ENCODE data around the gene LAMA4. TPM values are rescaled to one million over a fixed set of nuclear protein-coding genes. Genes with fewer than 3 reads are reported as not detected.

The LAMA4 gene
- total RNA-seq, 1 donor from 2014 or later = 102 TPM

DNA sequence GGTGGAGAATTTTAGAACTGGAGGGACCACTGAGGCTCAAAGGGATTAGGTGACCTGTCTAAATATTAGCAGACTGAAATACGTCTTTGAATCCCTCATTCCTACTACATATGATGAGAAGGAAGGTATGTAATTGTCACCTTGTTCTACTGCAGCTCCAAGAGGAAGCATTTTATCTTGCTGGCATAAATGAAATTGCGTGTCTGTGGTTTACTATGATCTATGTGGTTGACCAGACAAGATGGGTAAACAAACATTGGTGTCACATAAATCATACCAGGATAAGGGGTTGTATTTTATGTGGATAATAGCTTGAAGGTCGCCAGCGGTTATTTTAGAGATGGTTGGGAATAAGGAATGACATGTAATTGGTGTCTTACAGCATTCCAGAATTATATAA, 78.2 kb downstream of the LAMA4 start:
- H3K27ac Mint-ChIP-seq (ENCODE audit: unreplicated experiment) = no peak overlapping the region
- H3K4me3 Mint-ChIP-seq (ENCODE audit: unreplicated experiment) = no peak overlapping the region
- no peak for DNase-seq (ENCODE audit: low spot score)
- peaks cover 21% of the 10 kb centered on the region for H3K36me3 Mint-ChIP-seq (ENCODE audit: low read depth)
- TF ChIP-seq, protein P1, sequence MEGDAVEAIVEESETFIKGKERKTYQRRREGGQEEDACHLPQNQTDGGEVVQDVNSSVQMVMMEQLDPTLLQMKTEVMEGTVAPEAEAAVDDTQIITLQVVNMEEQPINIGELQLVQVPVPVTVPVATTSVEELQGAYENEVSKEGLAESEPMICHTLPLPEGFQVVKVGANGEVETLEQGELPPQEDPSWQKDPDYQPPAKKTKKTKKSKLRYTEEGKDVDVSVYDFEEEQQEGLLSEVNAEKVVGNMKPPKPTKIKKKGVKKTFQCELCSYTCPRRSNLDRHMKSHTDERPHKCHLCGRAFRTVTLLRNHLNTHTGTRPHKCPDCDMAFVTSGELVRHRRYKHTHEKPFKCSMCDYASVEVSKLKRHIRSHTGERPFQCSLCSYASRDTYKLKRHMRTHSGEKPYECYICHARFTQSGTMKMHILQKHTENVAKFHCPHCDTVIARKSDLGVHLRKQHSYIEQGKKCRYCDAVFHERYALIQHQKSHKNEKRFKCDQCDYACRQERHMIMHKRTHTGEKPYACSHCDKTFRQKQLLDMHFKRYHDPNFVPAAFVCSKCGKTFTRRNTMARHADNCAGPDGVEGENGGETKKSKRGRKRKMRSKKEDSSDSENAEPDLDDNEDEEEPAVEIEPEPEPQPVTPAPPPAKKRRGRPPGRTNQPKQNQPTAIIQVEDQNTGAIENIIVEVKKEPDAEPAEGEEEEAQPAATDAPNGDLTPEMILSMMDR (IDR thresholded peaks at IDR 0.05) = no peak
- no peaks in the 10 kb centered on the region for H3K4me1 Mint-ChIP-seq (ENCODE audit: low read depth)
- no peaks in the 10 kb centered on the region for H3K27me3 Mint-ChIP-seq (ENCODE audit: low read depth)
- H3K9me3 Mint-ChIP-seq (ENCODE audit: low read depth) = no peaks in the 10 kb centered on the region

- peaks cover 33% of the 10 kb centered on the region for H3K36me3 Mint-ChIP-seq (ENCODE audit: low read depth)
- H3K4me3 Mint-ChIP-seq (ENCODE audit: unreplicated experiment) = no peak overlapping the region
- no peak overlapping the region for H3K27ac Mint-ChIP-seq (ENCODE audit: unreplicated experiment)
- H3K4me1 Mint-ChIP-seq (ENCODE audit: low read depth) = no peaks in the 10 kb centered on the region
- no peaks in the 10 kb centered on the region for H3K27me3 Mint-ChIP-seq (ENCODE audit: low read depth)
- no peaks in the 10 kb centered on the region for H3K9me3 Mint-ChIP-seq (ENCODE audit: low read depth)
- TF ChIP-seq, protein P1 (IDR thresholded peaks at IDR 0.05) = no peak
- DNase-seq (ENCODE audit: low spot score) = no peak
Observed at GRCh38 chr6:112173221-112173804, 81.1 kb downstream of the LAMA4 start.

GRCh38 chr6:112172540-112172939, 81.8 kb downstream of the LAMA4 start:
- Mint-ChIP-seq H3K4me3 (ENCODE audit: unreplicated experiment) (no peak overlapping the region), H3K27ac (ENCODE audit: unreplicated experiment) (no peak overlapping the region), H3K4me1 (ENCODE audit: low read depth) (no peaks in the 10 kb centered on the region), H3K27me3 (ENCODE audit: low read depth) (no peaks in the 10 kb centered on the region), H3K36me3 (ENCODE audit: low read depth) (peaks cover 33% of the 10 kb centered on the region), H3K9me3 (ENCODE audit: low read depth) (no peaks in the 10 kb centered on the region)
- no peak for DNase-seq (ENCODE audit: low spot score)
- TF ChIP-seq, protein P1 (IDR thresholded peaks at IDR 0.05) = no peak

GRCh38 chr6:112169541-112169940, 84.8 kb downstream of the LAMA4 start:
- Mint-ChIP-seq H3K36me3 (ENCODE audit: low read depth) (peaks cover 37% of the 10 kb centered on the region), H3K9me3 (ENCODE audit: low read depth) (no peaks in the 10 kb centered on the region), H3K27me3 (ENCODE audit: low read depth) (no peaks in the 10 kb centered on the region), H3K4me1 (ENCODE audit: low read depth) (no peaks in the 10 kb centered on the region), H3K27ac (ENCODE audit: unreplicated experiment) (no peak overlapping the region), H3K4me3 (ENCODE audit: unreplicated experiment) (no peak overlapping the region)
- no peak for DNase-seq (ENCODE audit: low spot score)
- TF ChIP-seq, protein P1 (IDR thresholded peaks at IDR 0.05) = no peak

DNA sequence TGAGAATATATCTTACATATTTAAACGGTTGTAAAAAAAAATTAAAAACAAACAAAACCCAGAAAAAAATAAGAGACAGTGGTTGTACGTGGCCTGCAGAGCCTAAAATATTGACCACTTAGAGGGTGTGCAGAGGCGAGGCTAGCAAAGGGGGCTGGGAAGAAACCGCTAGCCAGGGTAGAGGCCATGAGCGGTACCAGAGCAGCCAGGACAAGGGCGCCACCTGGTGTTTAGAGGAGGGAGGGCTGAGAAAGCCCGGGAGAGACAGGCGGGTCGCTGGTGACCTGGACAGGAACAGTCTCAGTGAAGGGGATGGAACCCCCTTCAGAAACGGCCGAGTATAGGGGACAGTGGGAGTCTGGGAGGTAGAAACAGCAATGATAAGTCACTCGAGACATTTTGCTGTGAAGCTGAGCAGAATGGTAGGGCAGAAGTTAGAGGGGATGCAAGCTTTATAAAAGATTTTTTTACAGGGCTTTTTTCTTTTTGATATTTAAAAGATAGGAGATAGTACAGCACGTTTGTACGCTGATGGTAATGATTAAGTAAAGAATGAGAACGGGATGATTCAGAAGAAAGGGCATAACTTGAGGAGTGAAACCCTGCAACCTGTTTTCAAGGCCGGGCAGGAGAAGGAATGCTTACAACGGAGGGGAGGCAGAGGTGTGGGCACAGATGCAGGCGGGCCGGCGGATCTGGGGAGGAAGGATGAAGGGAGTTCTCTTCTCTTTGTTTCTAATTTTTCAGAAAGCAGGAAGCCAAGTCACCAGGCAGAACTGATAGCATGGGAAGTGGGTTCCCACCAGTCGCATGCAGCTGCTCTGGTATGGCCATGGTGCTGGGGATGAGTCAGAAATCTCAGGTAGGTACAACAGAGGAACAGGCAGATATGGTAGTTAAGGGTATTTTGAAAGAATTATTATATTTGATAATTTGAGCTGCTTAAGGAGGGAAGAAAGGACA, 90.8 kb downstream of the LAMA4 start:
- H3K27me3 Mint-ChIP-seq (ENCODE audit: low read depth) = no peaks in the 10 kb centered on the region
- no peaks in the 10 kb centered on the region for H3K4me1 Mint-ChIP-seq (ENCODE audit: low read depth)
- peaks cover 50% of the 10 kb centered on the region for H3K36me3 Mint-ChIP-seq (ENCODE audit: low read depth)
- no peak for DNase-seq (ENCODE audit: low spot score)
- no peaks in the 10 kb centered on the region for H3K9me3 Mint-ChIP-seq (ENCODE audit: low read depth)
- TF ChIP-seq, protein P1 (IDR thresholded peaks at IDR 0.05) = peak; percentile 83
- no peak overlapping the region for H3K4me3 Mint-ChIP-seq (ENCODE audit: unreplicated experiment)
- H3K27ac Mint-ChIP-seq (ENCODE audit: unreplicated experiment) = no peak overlapping the region
